HepG2 (cell line): ENCODE measurements around the gene RXFP1. TPM values are rescaled to one million over a fixed set of nuclear protein-coding genes. Genes with fewer than 3 reads are reported as not detected.

Source experiments
- IKZF4 ChIP-seq: sonication (generic); formaldehyde crosslinking; IDR thresholded peaks from 2 replicates; pipeline ENCODE4 v1.5.1; 2020; ENCODE audit warnings: borderline replicate concordance, mild to moderate bottlenecking, low read depth, missing genetic modification reagents; ENCODE audit errors: not compliant biosample characterization
- KDM6A ChIP-seq: IDR thresholded peaks from 2 replicates; pipeline ENCODE4 v1.6.1; 2016; ENCODE audit warnings: low read depth
- MIXL1 ChIP-seq: IDR thresholded peaks from 2 replicates; pipeline ENCODE4 v1.6.1; 2016
- NFKBIZ ChIP-seq: IDR thresholded peaks from 2 replicates; pipeline ENCODE4 v1.6.1; 2018; ENCODE audit warnings: missing genetic modification reagents, missing compliant biosample characterization
- NONO ChIP-seq, 2 experiments: fragments of 450-650 bp in 1 of 2; sonication (generic) in 1 of 2; formaldehyde crosslinking in 1 of 2; IDR thresholded peaks in 1 of 2; conservative IDR thresholded peaks in 1 of 2; 2 replicates each; pipeline versions ENCODE4 v1.6.1 to v1.8.0; 2017 to 2022; ENCODE audit warnings: mild to moderate bottlenecking in 1 of 2, missing genetic modification reagents in 1 of 2, moderate library complexity in 1 of 2
- RARA ChIP-seq: IDR thresholded peaks from 2 replicates; pipeline ENCODE4 v1.6.1; 2016; ENCODE audit warnings: missing genetic modification reagents, missing compliant biosample characterization
- REXO4 ChIP-seq: sonication (generic); formaldehyde crosslinking; IDR thresholded peaks from 2 replicates; pipeline ENCODE4 v1.8.0; 2022; ENCODE audit warnings: missing genetic modification reagents, mild to moderate bottlenecking, borderline replicate concordance
- SETDB1 ChIP-seq: sonication (generic); formaldehyde crosslinking; IDR thresholded peaks from 2 replicates; pipeline ENCODE4 v1.5.1; 2020; ENCODE audit warnings: missing genetic modification reagents, mild to moderate bottlenecking, borderline replicate concordance
- SP1 ChIP-seq, 2 experiments: fragments of 450-650 bp in 1 of 2; sonication (generic) in 1 of 2; formaldehyde crosslinking in 1 of 2; IDR thresholded peaks; 2 replicates each; pipeline versions ENCODE4 v1.4.0 to v1.6.1; 2016 to 2020; ENCODE audit warnings: missing genetic modification reagents in 1 of 2
- TCF7L2 ChIP-seq: IDR thresholded peaks from 2 replicates; pipeline ENCODE4 v1.6.1; 2011; ENCODE audit warnings: mild to moderate bottlenecking, low read depth, low read length, moderate library complexity
- ZNF496 ChIP-seq: sonication (generic); formaldehyde crosslinking; IDR thresholded peaks from 2 replicates; pipeline ENCODE4 v1.8.1; 2023; ENCODE audit warnings: mild to moderate bottlenecking, moderate library complexity, missing genetic modification reagents; ENCODE audit not compliant: insufficient replicate concordance
- ZNF780A ChIP-seq: sonication (generic); formaldehyde crosslinking; IDR thresholded peaks from 2 replicates; pipeline ENCODE4 v1.8.0; 2022; ENCODE audit warnings: mild to moderate bottlenecking, missing genetic modification reagents, moderate library complexity
- polyA plus RNA-seq, 8 experiments: library from polyadenylated mRNA; depleted of rRNA in 3 of 8; stranded (reverse) in 7 of 8; unstranded in 1 of 8; fragments of >200 nt; fragmentation: Illumina TruSeq in 4 of 8; extraction: Trizol in 4 of 8; gene quantifications; 2 replicates each; pipeline versions ENCODE4 v1.2.1 to v1.2.3, GENCODE V29; 2011 to 2016; ENCODE audit warnings: low read depth in 4 of 8, missing spikeins in 1 of 8, mixed read lengths in 1 of 8; ENCODE audit not compliant: insufficient read depth in 1 of 8
- total RNA-seq, 5 experiments: library from RNA; depleted of rRNA; stranded (reverse); fragments of >200 nt; fragmentation: Illumina TruSeq; extraction: Trizol; gene quantifications; 2 replicates each; pipeline ENCODE4 v1.2.3, GENCODE V29; 2016; ENCODE audit warnings: low read depth in 1 of 5
- TF ChIP-seq, protein P1 (sequence below): sonication (generic); formaldehyde crosslinking; IDR thresholded peaks from 2 replicates; pipeline ENCODE4 v1.5.0; 2020; ENCODE audit warnings: missing genetic modification reagents
- TF ChIP-seq, protein P2 (sequence below): sonication (generic); formaldehyde crosslinking; IDR thresholded peaks from 2 replicates; pipeline ENCODE4 v1.4.0; 2020; ENCODE audit warnings: missing genetic modification reagents
- TF ChIP-seq, protein P3 (sequence below): sonication (generic); formaldehyde crosslinking; IDR thresholded peaks from 2 replicates; pipeline ENCODE4 v1.5.0; 2020; ENCODE audit warnings: missing genetic modification reagents
- TF ChIP-seq, protein P4 (sequence below): sonication (generic); formaldehyde crosslinking; IDR thresholded peaks from 2 replicates; pipeline ENCODE4 v1.4.0; 2020; ENCODE audit warnings: missing genetic modification reagents
- TF ChIP-seq, protein P5 (sequence below): sonication (generic); formaldehyde crosslinking; IDR thresholded peaks from 2 replicates; pipeline ENCODE4 v1.5.0; 2020; ENCODE audit warnings: missing genetic modification reagents

RXFP1 gene
- total and polyA plus RNA-seq, 2 of the 13 experiments (the other 11 are each of a cell fraction or from before 2014, with no cell fraction given) = not detected

DNA sequence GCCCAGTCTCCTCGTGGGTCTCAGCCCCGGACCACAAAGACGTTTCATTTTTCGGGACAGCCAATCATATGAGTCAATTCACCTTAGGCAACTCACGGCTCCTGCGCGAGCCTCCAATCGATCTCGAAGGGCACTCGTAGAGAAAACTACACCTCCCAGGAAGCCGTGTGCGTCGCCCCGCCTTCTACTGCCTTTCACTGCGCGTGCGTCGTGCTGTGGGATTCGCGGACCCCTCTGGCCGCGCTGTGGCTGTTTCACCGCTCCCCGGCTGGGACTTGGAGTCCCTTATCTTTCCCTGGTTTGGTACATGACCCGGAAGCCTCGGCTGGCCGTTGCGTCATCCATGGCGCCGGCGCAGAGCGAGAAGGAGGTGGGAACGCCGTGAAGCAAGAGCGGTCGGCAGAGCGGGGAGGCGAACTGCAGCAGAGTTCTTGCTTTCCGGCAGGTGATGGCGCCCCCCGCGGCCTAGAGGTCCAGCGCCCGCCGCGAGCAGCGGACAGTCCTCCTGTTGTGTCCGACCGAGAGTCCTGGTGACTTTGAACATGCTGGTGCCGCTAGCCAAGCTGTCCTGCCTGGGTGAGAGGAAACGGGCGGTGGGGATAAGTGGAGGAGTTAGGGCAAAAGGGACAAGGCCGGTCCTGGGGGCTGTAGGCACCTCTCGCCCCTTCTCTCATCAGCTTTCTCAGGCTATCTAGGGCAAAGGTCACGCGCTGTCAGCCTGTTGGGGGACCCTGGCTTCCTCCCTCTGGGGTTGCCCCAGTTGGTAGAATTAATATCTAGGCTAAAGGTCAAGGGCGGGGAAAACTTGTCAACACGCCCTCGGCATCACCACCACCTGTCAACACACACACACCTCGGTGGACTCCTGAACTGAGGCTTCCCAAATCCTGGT lies 150.5 kb downstream of the RXFP1 start, which contains the start of gene ETFDH (continued):
- no peak for TF ChIP-seq ZNF780A (CRISPR knock-in tag)
- no peak for TF ChIP-seq KDM6A (CRISPR knock-in tag)
- TF ChIP-seq, protein P1, sequence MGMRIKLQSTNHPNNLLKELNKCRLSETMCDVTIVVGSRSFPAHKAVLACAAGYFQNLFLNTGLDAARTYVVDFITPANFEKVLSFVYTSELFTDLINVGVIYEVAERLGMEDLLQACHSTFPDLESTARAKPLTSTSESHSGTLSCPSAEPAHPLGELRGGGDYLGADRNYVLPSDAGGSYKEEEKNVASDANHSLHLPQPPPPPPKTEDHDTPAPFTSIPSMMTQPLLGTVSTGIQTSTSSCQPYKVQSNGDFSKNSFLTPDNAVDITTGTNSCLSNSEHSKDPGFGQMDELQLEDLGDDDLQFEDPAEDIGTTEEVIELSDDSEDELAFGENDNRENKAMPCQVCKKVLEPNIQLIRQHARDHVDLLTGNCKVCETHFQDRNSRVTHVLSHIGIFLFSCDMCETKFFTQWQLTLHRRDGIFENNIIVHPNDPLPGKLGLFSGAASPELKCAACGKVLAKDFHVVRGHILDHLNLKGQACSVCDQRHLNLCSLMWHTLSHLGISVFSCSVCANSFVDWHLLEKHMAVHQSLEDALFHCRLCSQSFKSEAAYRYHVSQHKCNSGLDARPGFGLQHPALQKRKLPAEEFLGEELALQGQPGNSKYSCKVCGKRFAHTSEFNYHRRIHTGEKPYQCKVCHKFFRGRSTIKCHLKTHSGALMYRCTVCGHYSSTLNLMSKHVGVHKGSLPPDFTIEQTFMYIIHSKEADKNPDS (CRISPR knock-in tag) = no peak
- TF ChIP-seq NONO (IDR thresholded peaks at IDR 0.05) = no peak
- TF ChIP-seq NONO (CRISPR knock-in tag; conservative IDR thresholded peaks at IDR 0.05) = peak; percentile 87
- TF ChIP-seq NFKBIZ (CRISPR knock-in tag) = 0 out of 2 replicates have a peak, but pooled peaks have one; percentile 26
- no peak for TF ChIP-seq SP1 (IDR thresholded peaks at IDR 0.05)
- TF ChIP-seq SP1 (CRISPR knock-in tag; IDR thresholded peaks at IDR 0.05) = peak; percentile 44
- no peak for TF ChIP-seq TCF7L2
- TF ChIP-seq SETDB1 (CRISPR knock-in tag) = no peak
- TF ChIP-seq, protein P2, sequence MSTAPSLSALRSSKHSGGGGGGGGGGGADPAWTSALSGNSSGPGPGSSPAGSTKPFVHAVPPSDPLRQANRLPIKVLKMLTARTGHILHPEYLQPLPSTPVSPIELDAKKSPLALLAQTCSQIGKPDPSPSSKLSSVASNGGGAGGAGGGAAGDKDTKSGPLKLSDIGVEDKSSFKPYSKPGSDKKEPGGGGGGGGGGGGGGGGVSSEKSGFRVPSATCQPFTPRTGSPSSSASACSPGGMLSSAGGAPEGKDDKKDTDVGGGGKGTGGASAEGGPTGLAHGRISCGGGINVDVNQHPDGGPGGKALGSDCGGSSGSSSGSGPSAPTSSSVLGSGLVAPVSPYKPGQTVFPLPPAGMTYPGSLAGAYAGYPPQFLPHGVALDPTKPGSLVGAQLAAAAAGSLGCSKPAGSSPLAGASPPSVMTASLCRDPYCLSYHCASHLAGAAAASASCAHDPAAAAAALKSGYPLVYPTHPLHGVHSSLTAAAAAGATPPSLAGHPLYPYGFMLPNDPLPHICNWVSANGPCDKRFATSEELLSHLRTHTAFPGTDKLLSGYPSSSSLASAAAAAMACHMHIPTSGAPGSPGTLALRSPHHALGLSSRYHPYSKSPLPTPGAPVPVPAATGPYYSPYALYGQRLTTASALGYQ (CRISPR knock-in tag) = peak; percentile 68; the same call in 1 of the 2 replicates
- TF ChIP-seq, protein P3, sequence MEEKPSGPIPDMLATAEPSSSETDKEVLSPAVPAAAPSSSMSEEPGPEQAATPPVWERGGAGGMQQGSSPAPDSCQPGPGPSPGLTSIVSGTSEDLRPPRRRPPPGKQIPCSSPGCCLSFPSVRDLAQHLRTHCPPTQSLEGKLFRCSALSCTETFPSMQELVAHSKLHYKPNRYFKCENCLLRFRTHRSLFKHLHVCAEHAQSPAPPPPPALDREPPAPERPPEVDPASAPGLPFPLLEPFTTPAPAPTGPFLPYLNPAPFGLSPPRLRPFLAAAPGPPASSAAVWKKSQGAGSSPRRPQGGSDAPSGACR = 0 out of 2 replicates have a peak, but pooled peaks have one; percentile 75
- TF ChIP-seq, protein P4, sequence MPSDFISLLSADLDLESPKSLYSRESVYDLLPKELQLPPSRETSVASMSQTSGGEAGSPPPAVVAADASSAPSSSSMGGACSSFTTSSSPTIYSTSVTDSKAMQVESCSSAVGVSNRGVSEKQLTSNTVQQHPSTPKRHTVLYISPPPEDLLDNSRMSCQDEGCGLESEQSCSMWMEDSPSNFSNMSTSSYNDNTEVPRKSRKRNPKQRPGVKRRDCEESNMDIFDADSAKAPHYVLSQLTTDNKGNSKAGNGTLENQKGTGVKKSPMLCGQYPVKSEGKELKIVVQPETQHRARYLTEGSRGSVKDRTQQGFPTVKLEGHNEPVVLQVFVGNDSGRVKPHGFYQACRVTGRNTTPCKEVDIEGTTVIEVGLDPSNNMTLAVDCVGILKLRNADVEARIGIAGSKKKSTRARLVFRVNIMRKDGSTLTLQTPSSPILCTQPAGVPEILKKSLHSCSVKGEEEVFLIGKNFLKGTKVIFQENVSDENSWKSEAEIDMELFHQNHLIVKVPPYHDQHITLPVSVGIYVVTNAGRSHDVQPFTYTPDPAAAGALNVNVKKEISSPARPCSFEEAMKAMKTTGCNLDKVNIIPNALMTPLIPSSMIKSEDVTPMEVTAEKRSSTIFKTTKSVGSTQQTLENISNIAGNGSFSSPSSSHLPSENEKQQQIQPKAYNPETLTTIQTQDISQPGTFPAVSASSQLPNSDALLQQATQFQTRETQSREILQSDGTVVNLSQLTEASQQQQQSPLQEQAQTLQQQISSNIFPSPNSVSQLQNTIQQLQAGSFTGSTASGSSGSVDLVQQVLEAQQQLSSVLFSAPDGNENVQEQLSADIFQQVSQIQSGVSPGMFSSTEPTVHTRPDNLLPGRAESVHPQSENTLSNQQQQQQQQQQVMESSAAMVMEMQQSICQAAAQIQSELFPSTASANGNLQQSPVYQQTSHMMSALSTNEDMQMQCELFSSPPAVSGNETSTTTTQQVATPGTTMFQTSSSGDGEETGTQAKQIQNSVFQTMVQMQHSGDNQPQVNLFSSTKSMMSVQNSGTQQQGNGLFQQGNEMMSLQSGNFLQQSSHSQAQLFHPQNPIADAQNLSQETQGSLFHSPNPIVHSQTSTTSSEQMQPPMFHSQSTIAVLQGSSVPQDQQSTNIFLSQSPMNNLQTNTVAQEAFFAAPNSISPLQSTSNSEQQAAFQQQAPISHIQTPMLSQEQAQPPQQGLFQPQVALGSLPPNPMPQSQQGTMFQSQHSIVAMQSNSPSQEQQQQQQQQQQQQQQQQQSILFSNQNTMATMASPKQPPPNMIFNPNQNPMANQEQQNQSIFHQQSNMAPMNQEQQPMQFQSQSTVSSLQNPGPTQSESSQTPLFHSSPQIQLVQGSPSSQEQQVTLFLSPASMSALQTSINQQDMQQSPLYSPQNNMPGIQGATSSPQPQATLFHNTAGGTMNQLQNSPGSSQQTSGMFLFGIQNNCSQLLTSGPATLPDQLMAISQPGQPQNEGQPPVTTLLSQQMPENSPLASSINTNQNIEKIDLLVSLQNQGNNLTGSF = no peak
- TF ChIP-seq, protein P5, sequence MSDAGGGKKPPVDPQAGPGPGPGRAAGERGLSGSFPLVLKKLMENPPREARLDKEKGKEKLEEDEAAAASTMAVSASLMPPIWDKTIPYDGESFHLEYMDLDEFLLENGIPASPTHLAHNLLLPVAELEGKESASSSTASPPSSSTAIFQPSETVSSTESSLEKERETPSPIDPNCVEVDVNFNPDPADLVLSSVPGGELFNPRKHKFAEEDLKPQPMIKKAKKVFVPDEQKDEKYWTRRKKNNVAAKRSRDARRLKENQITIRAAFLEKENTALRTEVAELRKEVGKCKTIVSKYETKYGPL (CRISPR knock-in tag) = 0 out of 2 replicates have a peak, but pooled peaks have one; percentile 25
- TF ChIP-seq ZNF496 = no peak
- TF ChIP-seq MIXL1 (CRISPR knock-in tag) = peak; percentile 60
- TF ChIP-seq RARA = peak; percentile 77
- no peak for TF ChIP-seq IKZF4 (CRISPR knock-in tag)
- no peak for TF ChIP-seq REXO4 (CRISPR knock-in tag)
